OCI-LY3 (cell line): Measurements from ENCODE around the gene IMMP2L.

Experiments used
- H2AFZ ChIP-seq: fragments of 200-600, 300-600 bp; shearing (Covaris generic); 2 replicates; pipeline ENCODE4 v1.6.0; 2014; ENCODE audit warnings: antibody characterized with exemption, low read depth, low read length
- H3K27ac ChIP-seq: fragments of 200-600, 300-600 bp; sonication (generic); 2 replicates; pipeline ENCODE4 v1.5.1; 2014; ENCODE audit warnings: mild to moderate bottlenecking, low read length, moderate library complexity, mixed read lengths
- H3K27me3 ChIP-seq: fragments of 200-600, 300-600 bp; sonication (generic); 2 replicates; pipeline ENCODE4 v1.6.1; 2014; ENCODE audit warnings: low read depth, low read length, mixed read lengths
- H3K36me3 ChIP-seq: fragments of 200-600, 300-600 bp; sonication (generic); replicated peaks from 2 replicates; pipeline ENCODE3; 2014; ENCODE audit warnings: low read depth, low read length, mixed read lengths
- H3K4me1 ChIP-seq: fragments of 300-600, 200-600 bp; sonication (generic); 2 replicates; pipeline ENCODE4 v1.6.1; 2014; ENCODE audit warnings: low read length, mixed read lengths
- H3K4me2 ChIP-seq: fragments of 200-600, 300-600 bp; sonication (generic); 2 replicates; pipeline ENCODE4 v1.6.1; 2014; ENCODE audit warnings: low read length, mixed read lengths
- H3K4me3 ChIP-seq: fragments of 300-600, 200-600 bp; sonication (generic); 2 replicates; pipeline ENCODE4 v1.5.1; 2014; ENCODE audit warnings: antibody characterized with exemption, mild to moderate bottlenecking, low read length, moderate library complexity
- H3K79me2 ChIP-seq: fragments of 300-600, 200-600 bp; shearing (Covaris generic); 2 replicates; pipeline ENCODE4 v1.6.1; 2014; ENCODE audit warnings: mild to moderate bottlenecking, low read length, mixed read lengths
- H3K9ac ChIP-seq: fragments of 300-600, 200-600 bp; shearing (Covaris generic); 2 replicates; pipeline ENCODE4 v1.6.0; 2014; ENCODE audit warnings: mild to moderate bottlenecking, low read length, moderate library complexity
- H3K9me3 ChIP-seq: fragments of 200-600, 300-600 bp; shearing (Covaris generic); 2 replicates; pipeline ENCODE4 v1.6.1; 2014; ENCODE audit warnings: low read length, mixed read lengths; ENCODE audit not compliant: insufficient read depth
- H4K20me1 ChIP-seq: fragments of 200-600, 300-600 bp; sonication (generic); 2 replicates; pipeline ENCODE4 v1.6.1; 2016; ENCODE audit warnings: low read length, mixed read lengths; ENCODE audit not compliant: insufficient read depth
- EZH2phosphoT487 ChIP-seq: fragments of 200-600 bp; shearing (Covaris generic); IDR thresholded peaks from 2 replicates; pipeline ENCODE4 v1.6.1; 2018; ENCODE audit warnings: antibody characterized with exemption, mixed run types, low read depth
- TF ChIP-seq, protein P1 (sequence below): fragments of 200-600, 300-600 bp; sonication (generic); IDR thresholded peaks from 2 replicates; pipeline ENCODE4 v1.5.1; 2014; ENCODE audit warnings: antibody characterized with exemption, low read length, low read depth

Gene IMMP2L

DNA sequence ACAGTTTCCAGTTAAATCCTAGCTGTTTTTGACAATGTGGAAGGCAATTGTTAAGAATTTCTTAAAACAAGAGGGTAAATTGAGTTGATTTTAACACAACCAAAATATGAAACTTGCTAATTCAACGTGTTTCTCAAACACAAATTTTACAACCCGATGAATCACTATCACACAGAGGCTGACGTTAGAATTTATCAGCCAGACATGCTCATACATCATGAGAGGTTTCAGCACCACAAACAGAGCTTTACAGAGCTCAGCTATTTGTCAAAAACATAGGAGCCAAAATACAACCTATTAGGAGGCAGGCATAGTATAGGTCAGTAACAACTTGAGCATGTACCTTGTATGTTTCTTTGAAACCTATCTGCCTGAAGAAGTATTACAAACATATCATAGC, 435.3 kb downstream of the IMMP2L start:
- Histone ChIP-seq H3K9ac (no peak overlapping the region), H3K27ac (no peak overlapping the region), H3K9me3 (no peaks in the 10 kb centered on the region), H2AFZ (no peak overlapping the region), H3K36me3 (no peaks in the 10 kb centered on the region), H3K79me2 (no peaks in the 10 kb centered on the region), H3K4me3 (no peak overlapping the region), H3K4me1 (no peaks in the 10 kb centered on the region), H3K4me2 (no peak overlapping the region), H3K27me3 (no peaks in the 10 kb centered on the region), H4K20me1 (no peaks in the 10 kb centered on the region)
- no peak for TF ChIP-seq EZH2phosphoT487
- TF ChIP-seq, protein P1, sequence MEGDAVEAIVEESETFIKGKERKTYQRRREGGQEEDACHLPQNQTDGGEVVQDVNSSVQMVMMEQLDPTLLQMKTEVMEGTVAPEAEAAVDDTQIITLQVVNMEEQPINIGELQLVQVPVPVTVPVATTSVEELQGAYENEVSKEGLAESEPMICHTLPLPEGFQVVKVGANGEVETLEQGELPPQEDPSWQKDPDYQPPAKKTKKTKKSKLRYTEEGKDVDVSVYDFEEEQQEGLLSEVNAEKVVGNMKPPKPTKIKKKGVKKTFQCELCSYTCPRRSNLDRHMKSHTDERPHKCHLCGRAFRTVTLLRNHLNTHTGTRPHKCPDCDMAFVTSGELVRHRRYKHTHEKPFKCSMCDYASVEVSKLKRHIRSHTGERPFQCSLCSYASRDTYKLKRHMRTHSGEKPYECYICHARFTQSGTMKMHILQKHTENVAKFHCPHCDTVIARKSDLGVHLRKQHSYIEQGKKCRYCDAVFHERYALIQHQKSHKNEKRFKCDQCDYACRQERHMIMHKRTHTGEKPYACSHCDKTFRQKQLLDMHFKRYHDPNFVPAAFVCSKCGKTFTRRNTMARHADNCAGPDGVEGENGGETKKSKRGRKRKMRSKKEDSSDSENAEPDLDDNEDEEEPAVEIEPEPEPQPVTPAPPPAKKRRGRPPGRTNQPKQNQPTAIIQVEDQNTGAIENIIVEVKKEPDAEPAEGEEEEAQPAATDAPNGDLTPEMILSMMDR: no peak

DNA sequence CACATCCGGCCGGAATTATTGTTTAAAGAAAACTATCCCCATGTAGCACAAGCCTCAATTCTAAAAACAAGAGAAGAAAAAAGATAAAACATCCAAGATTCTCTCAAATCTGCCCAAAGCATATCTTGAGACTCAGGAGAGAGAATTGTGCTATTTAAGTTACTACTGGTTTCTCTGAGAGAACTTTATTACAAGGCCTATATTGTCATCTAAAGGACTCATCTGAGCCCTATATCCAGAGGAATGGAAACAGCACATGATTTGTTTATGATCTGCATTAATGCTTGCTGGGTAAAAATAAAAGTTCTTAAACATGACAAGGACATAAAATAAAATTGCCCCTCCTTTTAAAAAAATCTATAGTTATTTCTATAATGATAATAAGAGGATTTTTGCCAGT, 446.3 kb downstream of the IMMP2L start:
- no peaks in the 10 kb centered on the region for H3K36me3 ChIP-seq
- H4K20me1 ChIP-seq: no peaks in the 10 kb centered on the region
- H3K4me2 ChIP-seq: no peak overlapping the region
- H2AFZ ChIP-seq: no peak overlapping the region
- no peaks in the 10 kb centered on the region for H3K27me3 ChIP-seq
- no peaks in the 10 kb centered on the region for H3K9me3 ChIP-seq
- no peak overlapping the region for H3K9ac ChIP-seq
- H3K27ac ChIP-seq: no peak overlapping the region
- peaks cover 9% of the 10 kb centered on the region for H3K4me1 ChIP-seq
- no peak for TF ChIP-seq EZH2phosphoT487
- TF ChIP-seq, protein P1: no peak
- no peaks in the 10 kb centered on the region for H3K79me2 ChIP-seq
- H3K4me3 ChIP-seq: no peak overlapping the region

DNA sequence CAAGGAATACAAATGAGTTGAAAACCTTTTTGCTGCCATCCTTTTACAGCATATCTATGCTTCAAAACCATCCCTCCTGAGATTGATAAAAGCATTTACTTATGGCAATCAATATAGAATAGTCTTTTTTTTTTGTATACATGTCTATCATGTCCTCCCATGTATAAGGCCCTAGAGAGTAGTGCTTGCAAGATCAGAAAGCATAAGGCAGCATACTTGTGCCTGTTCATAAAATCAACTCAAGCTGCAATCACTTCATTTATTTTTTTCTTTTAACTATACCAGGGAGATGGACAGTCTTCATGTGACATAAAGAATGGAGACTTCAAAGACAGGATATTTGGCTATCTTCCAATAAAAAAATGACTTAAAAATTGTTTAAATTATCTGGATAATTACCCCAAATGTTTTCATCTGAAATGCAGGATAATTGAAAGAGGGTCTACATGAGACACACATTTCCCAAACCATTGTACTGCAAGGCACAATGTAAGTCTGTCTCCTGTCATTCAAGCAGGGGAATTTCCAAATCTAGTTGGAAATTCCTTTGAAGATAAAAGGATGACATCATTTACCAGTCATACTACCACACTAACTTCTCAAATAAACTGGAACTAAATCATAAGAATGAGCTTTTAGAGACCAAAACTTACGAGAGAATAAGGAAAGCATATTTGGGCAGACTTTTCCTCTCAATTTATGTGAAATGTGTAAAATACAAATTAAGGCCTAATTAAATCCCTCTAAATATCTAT, 448.9 kb downstream of the IMMP2L start:
- Histone ChIP-seq H3K4me1 (peaks cover 9% of the 10 kb centered on the region), H3K79me2 (no peaks in the 10 kb centered on the region), H3K4me2 (no peak overlapping the region), H3K9me3 (no peaks in the 10 kb centered on the region), H2AFZ (no peak overlapping the region), H3K4me3 (no peak overlapping the region), H4K20me1 (no peaks in the 10 kb centered on the region), H3K36me3 (no peaks in the 10 kb centered on the region), H3K27ac (no peak overlapping the region), H3K9ac (no peak overlapping the region), H3K27me3 (no peaks in the 10 kb centered on the region)
- no peak for TF ChIP-seq EZH2phosphoT487
- TF ChIP-seq, protein P1: no peak

DNA sequence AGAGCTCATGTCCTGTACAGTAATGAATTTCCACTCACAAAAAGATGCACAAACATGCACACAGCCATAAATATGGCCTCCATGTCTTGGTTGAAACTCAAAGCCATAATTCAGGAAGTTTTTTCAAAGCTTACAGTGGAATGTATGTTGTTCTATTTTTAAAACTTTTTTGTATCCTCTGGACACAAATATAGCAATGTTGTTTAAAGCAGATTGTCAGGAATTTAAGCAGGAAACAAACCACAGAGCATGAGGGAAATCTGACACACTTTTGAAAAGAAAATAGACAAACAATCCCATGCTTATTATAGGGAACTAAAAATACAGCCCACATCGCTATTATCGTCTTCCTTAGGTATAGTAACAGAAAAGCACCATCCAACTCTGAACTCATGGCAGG, 449.9 kb downstream of the IMMP2L start:
- no peak overlapping the region for H3K4me3 ChIP-seq
- no peaks in the 10 kb centered on the region for H4K20me1 ChIP-seq
- no peak overlapping the region for H3K9ac ChIP-seq
- H3K79me2 ChIP-seq: no peaks in the 10 kb centered on the region
- H3K4me2 ChIP-seq: no peak overlapping the region
- no peak overlapping the region for H3K27ac ChIP-seq
- peaks cover 9% of the 10 kb centered on the region for H3K4me1 ChIP-seq
- H3K9me3 ChIP-seq: no peaks in the 10 kb centered on the region
- no peaks in the 10 kb centered on the region for H3K36me3 ChIP-seq
- H3K27me3 ChIP-seq: no peaks in the 10 kb centered on the region
- H2AFZ ChIP-seq: no peak overlapping the region
- no peak for TF ChIP-seq EZH2phosphoT487
- TF ChIP-seq, protein P1: no peak
